NCI-H69 (cell line): Measurements from ENCODE around the gene WFDC5.

Experiments used
- DNase-seq: peaks from one replicate; lab custom pipeline; 2025; lab: John Stamatoyannopoulos, UW

WFDC5 gene

DNA sequence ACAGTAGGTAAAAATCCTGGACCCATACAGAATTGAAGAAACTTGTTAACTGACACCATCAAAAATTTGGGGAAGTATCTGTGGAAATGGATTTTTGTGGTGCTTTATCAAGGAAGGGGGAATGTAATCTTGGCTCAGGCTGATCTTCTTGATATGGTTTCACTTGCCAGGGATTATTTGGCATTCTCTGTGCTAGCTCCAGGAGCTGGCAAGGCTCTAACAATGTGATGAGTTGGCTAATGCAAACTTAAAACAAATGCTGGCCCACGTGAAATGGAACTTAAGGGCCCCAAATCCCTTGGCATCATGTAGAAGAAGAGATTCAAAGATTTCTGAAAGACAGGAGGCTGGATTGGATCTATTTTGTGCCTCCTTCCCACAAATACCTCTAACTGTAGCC is 27.2 kb downstream of the WFDC5 start:
- no peak for DNase-seq

DNA sequence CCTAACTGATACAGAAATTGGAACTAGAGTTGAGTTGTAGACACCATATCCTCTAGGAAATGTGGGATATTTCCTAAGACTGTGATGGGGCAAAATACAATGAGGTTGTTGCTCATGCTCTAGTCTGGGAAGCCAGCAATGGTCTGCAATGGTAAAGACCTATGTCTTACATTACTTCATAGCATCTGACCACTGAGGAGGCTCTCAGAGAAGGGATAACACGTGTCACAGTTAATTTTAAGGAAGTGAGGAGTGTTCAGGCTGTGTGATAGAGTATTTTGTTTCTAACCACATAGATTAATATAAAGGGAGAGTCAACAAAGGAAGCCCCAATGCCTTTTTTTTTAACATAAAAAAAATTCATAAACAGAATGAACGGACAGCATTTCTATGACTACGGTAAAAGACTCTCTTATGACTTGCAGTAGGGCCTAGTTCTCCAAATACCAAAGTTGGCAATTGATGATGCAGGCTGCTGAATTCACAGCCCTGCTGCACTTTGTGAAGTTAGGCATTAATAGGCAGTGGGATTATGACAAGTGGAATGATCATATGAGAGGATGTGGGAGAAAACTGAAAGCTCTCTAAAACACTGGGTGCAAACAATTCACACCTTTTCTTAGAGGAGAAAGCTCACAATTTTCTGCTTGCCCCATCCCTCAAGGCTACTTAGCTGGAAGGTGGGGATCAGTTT is 27.7 kb downstream of the WFDC5 start:
- no peak for DNase-seq

DNA sequence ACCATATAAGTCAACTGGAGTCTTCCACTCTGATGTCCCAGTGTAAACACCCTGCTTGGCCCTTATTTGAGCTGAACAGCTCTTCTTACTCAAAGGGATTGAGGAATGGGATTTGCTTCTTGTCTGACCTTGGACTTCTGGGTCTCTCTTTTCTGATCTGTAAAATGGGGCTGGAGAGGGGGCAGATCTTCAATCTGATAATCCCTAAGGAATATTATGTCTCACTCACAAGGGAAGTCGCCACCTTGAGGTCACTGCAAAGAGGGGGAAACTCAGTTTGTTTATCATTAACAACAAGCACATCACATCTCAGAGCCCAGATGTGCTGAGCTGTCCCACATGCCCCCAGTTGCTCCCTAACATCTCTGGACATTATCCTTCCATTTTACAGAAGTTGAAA is 29.1 kb downstream of the WFDC5 start:
- DNase-seq = no peak

DNA sequence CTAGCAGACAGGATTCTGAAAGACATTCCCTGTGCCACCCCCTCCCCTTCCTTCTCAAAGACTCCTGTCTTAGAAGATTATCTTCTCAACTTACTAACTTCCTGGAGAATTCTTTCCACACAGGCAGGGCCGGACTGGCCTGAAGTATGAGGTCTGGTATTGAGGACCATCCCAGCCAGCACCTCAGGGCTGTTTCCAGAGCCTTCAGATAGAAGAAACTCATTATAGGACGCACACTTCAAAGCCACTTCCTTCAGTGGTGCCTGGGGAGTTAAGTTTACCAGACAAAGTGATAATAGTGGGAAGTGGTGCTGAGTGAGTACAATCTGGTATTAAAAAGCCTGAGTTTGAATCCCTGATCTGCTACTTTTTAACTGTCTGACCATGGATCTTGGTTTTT is 29.7 kb downstream of the WFDC5 start:
- DNase-seq = no peak

DNA sequence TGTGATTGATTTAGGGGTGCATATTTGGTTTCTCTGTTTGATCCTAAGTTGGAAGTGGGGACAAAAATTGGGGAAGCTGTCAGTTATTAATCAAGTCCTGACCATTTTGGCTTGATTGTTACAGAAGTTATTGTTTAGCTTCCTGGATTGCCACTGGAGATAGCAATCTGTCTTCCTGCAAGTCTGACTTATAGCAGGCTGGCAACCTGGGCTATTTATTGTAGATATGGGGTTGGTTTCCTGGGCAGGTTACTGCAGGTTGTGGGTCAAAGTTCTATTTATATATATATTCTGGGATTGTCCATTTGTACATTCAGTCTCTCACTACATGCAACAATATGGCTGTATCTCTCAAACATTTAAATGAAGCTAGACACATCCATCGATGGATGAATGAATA is 31.8 kb downstream of the WFDC5 start:
- no peak for DNase-seq

DNA sequence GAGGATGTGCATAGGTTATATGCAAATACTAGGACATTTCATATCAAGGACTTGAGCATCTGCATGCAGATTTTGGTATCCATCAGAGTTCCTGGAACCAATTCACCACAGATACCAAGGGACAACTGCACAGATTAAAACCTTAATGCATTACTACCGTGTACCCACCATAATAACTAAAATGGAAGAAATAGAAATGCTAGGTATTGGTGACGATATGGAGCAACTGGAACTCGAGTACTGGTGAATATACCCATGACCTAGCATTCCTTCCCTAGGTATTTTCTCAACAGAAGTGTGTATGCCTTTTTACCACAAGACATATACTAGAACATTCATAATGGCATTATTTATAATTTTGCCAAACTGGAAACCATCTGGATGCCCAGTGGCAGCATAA is 32.5 kb downstream of the WFDC5 start:
- DNase-seq = no peak

DNA sequence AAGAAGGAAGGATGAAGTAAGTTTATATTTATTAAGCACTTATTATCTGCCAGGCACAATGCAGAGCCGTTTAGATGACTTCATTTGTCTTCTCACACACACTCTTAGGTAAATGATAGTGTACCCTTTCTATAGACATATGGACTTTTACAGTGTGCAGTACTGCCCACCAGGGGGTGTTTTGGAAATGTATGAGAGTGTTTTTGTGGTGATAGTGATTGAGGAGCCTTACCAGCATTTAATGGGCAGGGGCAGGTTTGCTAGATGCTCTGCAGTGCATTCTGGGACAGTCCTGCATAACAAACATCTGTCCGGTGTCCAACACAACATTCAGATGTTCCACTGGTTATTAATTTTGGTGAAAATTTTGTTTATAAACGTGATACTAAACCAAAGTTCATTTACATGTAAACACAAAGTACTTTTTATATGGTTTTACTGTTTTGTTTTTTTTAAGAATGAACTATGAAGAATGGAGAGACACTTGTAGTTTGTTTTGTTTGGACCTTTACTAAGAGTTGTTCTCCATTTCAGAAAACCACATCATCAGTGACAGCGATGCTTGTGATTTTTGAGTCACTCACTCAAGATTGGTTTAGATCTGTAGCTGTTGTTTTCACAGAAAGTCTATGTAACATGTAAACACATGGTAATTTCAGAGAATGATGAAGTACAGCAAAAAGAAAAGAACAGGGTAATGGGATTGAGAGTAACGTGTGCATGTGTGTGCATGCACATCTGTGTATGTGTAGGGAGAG is 33.9 kb downstream of the WFDC5 start:
- DNase-seq = peak; percentile 34

DNA sequence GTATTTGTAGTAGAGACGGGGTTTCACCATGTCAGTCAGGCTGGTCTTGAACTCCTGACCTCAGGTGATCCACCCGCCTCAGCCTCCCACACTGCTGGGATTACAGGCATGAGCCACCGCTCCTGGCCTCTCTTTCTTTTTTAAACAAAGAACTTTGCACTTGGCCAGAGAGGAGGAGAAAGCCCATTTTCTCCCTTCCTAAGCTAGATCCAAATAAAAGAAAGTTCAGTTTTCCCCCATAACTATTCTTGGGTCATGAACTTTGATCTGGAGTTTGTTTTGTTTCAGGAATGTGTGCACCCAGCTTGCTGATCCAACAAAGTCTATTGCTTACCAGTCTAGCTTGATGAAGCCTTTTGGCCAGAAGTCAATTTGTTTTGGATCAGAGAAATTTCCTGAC is 37.4 kb downstream of the WFDC5 start:
- DNase-seq = no peak

DNA sequence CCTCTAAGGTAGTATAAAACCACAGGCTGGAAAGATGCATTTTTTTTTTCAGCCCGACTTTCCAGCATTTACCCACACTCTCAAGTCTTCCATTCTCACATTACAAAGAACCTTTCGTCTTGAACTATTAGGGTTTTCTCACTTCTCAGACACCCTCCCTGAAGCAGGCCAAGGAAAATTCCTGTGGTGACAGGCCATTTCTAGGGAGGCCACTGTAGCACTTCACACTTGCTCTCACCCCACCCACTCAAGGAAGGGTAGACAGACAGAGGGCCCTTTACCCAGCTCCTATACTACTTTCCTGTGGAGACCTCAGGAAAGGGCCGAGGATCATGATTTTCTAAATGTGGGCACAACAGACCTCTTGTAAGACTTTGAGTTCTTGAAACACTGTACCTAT is 41.8 kb downstream of the WFDC5 start:
- no peak for DNase-seq

DNA sequence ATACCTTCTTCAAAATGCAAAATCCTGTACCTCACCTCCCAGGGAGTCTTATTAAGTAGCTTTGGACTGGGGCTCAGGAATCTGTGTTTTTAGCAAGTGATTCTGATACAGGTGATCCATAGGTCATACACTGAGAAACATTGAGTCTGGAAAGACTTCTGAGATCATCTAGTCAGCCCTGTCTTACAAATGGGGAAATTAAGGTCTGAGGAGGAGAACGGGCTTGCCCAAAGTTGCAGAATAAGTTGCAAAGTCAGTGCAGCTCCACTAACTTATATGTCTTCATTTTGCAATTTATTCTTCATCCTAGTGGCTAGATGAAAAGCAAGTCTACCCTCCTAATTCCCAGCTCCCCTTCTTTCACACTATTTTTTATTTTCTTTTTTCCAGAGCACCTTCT is 42.9 kb downstream of the WFDC5 start:
- no peak for DNase-seq

DNA sequence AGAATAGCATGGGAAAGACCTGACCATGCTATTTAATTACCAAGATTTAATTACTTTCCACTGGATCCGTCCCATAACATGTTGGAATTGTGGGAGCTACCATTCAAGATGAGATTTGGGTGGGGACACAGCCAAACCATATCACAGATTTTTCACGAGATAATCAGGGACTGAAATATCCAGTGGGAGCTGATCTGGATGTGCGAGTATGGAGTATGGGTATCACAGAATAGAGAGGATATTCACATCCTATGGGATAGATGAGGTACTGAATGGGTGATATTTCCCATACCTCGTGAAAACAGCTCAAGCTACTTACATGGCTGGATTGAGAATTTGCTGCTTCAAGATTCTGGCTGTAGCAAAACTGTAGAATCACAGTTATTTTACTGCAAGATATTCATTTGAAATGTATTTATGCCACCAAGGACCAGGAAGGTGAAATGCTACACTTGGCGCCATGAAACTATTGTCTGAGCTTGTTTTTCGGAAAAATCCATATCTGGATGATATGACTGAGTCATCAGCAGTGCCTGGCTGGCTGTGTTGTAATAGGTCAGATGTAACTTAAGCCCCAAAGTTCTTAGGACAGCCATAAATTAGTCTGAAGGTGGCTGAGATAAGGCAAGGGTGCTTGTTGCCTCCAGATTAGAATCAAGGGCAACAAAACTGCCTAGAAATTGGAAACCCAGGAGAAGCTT is 43.9 kb downstream of the WFDC5 start:
- no peak for DNase-seq

DNA sequence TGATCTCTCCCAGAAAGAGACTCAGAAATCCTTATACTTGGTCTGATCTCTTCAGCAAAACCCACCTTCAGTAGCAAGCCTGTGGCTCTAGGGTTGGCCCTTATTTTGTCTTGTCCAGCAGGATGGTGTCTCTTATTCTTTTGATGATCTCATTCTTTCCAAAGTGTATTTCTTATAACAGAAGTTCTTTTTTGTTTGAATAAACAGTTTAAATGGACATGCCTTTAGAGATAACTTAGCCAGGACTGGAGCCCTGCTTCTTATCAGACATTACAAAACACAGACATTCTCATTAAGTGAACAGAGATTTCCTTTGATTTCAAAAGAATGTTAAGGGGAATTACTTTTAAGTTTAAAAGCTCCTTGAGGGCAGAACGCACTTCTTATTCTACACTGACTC is 45.7 kb downstream of the WFDC5 start:
- DNase-seq = no peak

DNA sequence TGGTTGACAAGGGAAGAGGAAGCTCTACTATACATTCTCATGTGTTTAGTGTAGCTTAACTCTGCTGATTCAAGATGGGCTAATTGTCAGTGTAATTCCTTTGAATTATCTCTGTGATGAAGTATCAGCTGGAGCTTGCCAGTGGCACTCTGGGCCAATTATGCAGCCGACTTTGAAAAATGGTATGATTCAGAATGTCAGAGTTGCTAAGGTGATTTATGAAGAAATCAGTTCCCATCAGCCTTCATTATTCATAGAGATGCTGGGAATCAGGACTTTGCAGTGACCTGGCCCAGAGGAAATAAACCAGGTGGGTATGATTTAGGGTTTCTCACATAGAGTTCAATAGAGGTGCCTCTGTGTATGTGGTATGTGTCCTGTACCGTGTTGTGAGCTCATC is 47.4 kb downstream of the WFDC5 start:
- DNase-seq = no peak

DNA sequence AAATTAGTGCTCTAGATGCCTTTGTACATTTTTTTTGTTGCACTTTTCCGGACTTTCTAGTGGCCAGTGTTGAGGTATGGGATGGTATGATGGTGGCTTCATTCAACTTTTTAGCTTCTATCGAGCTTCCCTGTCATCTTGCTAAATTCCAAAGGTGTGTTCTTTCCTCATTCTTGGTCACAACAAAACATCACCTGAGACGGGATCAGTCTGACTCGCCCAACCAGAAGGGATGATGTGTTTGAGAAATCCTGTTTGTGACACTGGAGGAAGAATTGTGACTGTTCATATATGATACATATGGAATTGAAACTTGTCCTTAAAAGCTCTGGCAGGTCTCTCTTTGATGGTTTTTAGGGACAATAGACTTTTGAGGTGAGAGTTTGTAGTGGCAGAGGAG is 47.9 kb downstream of the WFDC5 start:
- DNase-seq = no peak

DNA sequence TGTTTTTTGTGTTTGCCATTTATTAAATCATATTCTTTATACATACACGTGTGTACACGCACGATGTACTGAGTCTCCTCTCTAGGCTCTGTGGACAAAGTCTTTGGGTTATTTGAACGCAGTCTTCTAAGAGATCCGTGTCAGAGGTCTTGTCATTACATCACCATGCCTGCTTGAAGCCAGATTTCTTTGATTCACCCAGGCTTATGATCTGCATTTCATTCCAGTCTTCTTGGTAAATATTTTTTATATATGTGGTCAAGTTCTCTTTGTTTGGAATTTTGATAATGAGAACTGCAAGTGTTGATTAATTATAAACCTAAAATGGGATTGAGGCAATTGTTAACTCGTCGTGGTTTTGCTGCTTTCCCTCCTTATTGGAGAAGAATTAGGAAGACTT is 48.6 kb downstream of the WFDC5 start:
- DNase-seq = no peak

DNA sequence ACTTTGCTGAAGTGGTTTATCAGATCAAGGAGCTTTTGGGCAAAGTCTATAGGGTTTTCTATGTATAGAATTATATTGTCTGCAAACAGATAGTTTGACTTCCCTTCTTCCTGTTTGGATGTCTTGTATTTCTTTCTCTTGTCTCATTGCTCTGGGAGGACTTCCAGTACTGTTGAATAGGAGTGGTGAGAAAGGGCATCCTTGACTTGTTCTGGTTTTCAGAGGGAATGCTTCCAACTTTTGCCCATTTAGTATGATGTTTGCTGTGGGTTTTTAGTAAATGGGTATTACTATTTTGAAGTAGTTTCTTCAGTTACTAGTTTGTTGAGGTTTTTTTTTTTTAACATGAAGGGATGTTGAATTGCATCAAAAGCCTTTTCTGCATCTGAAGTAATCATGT is 50.2 kb downstream of the WFDC5 start:
- DNase-seq = no peak

DNA sequence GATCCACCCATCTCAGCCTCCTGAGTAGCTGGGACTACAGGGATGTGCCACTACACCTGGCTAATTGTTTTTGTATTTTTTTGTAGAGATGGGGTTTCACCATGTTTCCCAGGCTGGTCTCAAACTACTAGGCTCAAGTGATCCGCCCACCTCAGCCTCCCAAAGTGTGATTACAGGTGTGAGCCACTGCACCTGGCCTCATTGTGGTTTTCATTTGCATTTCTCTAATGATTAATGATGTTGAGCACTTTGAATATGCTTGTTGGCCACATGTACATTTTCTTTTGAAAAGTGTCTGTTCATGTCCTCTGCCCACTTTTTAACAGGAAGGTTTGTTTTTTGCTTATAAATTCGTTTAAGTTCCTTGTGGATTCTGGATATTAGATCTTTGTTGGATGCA is 51.9 kb downstream of the WFDC5 start:
- DNase-seq = peak; percentile 41

DNA sequence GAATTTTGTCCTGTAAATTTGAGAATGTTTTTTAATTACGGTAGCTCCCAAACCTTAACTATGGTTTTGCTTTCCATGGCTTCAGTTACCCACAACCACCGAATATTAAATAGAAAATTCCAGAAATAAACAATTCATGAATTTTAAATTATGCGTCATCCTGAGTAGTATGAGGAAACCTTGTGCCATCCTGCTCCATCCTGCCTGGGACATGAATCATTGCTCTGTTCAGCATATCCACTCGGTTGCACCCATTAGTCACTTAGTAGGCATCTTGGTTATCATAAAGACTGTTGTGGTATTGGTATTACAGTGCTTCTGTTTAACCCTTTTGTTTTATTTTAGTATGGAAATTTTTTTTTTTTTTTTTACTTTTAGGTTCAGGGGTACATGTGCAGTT is 53.7 kb downstream of the WFDC5 start:
- no peak for DNase-seq

DNA sequence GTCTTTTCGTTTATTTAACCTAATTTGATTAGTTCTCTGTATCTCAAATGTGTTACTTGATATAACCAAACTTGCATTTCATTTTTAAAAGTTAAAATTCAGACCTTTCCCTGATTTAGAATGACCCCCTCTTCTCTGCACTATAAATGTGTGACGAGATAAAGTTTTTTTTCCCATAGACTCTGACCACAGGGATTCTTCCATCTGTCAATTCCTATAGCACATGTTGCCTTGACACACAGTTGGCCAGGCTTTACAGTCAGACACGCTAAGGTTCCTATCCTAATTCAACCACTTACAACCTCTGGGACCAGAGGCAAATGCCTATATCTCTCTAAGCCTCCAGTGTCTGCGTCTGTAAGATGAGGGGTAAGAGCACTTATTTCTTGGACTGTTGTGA is 54.7 kb downstream of the WFDC5 start:
- no peak for DNase-seq
